Fibroblast of villous mesenchyme (primary cell): Measurements from ENCODE around the gene BID. TPM values are rescaled to one million over a fixed set of nuclear protein-coding genes. Genes with fewer than 3 reads are reported as not detected.

Experiments
- DNase-seq: peaks from one replicate; pipeline ENCODE4 v3.0.0-alpha.2; 2010; ENCODE audit warnings: low read depth
- H3K4me3 ChIP-seq: 2 replicates; pipeline ENCODE4 v1.5.1; 2011; ENCODE audit warnings: low read depth, mild to moderate bottlenecking, low read length
- CTCF ChIP-seq: IDR thresholded peaks from 2 replicates; pipeline ENCODE4 v1.5.1; 2012; ENCODE audit warnings: low read depth, mild to moderate bottlenecking, low read length; ENCODE audit not compliant: insufficient read depth
- total RNA-seq: library from RNA; depleted of rRNA; stranded (reverse); fragments of >200 nt; gene quantifications from 2 replicates; pipeline ENCODE4 v1.2.3, GENCODE V29; 2012

The BID gene
- 10.3 and 19.4 TPM in 2 replicates for total RNA-seq

GRCh38 chr22:17774206-17774925 lies at the start of gene BID:
BID (minus strand) TSS chr22:17774469; CDS start chr22:17750116, 24,353 bp downstream.
- H3K4me3 ChIP-seq = peak within 1 kb of the TSS; percentile 66
- TF ChIP-seq CTCF = no peak
- DNase-seq = no peak

- H3K4me3 ChIP-seq = no peak overlapping the region
- no peak for DNase-seq
- no peak for TF ChIP-seq CTCF
Observed at GRCh38 chr22:17823964-17824363, 49.7 kb upstream of the BID start.

- no peak for TF ChIP-seq CTCF
- H3K4me3 ChIP-seq = no peak overlapping the region
- DNase-seq = no peak
Observed at GRCh38 chr22:17823226-17823625, 49.0 kb upstream of the BID start.

GRCh38 chr22:17822087-17822486 lies 47.8 kb upstream of the BID start:
- no peak for TF ChIP-seq CTCF
- H3K4me3 ChIP-seq = no peak overlapping the region
- DNase-seq = no peak

GRCh38 chr22:17820879-17821439 lies 46.7 kb upstream of the BID start:
- no peak for TF ChIP-seq CTCF
- H3K4me3 ChIP-seq = no peak overlapping the region
- DNase-seq = no peak

- DNase-seq = no peak
- H3K4me3 ChIP-seq = no peak overlapping the region
- TF ChIP-seq CTCF = no peak
Observed at GRCh38 chr22:17818649-17819048, 44.4 kb upstream of the BID start.

- H3K4me3 ChIP-seq = no peak overlapping the region
- TF ChIP-seq CTCF = no peak
Observed at GRCh38 chr22:17818180-17818579, 43.9 kb upstream of the BID start.

More at GRCh38 chr22:17818180-17818579, 43.9 kb upstream of the BID start:
- DNase-seq = no peak
